ENCODE results near the gene CENPW. TPM values are rescaled to one million over a fixed set of nuclear protein-coding genes. Genes with fewer than 3 reads are reported as not detected.

Gene CENPW
- total RNA-seq, 1 experiment from 2014 or later, result 62.1 TPM

DNA sequence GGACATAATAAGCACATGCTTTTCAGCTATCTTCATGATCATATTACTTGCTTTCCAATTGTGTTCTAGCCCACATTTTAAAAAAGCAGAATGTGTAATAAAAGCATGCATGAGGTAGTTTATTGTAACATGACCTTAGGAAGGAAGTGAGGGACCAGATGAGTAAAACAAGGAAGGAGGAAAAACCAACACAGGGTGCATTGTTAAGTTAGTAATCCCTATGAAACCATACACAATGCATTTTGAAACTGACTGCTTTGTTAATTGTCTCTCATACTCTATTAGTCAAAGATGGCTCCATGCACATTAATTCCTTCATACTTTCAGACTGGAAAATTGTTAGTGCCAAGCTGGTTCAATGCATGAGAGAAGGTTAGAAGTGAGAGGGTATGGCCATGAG is 37.7 kb upstream of the CENPW start:
- BruUV-seq (replicated peaks), result no TSS peak
- TF ChIP-seq, protein P1, sequence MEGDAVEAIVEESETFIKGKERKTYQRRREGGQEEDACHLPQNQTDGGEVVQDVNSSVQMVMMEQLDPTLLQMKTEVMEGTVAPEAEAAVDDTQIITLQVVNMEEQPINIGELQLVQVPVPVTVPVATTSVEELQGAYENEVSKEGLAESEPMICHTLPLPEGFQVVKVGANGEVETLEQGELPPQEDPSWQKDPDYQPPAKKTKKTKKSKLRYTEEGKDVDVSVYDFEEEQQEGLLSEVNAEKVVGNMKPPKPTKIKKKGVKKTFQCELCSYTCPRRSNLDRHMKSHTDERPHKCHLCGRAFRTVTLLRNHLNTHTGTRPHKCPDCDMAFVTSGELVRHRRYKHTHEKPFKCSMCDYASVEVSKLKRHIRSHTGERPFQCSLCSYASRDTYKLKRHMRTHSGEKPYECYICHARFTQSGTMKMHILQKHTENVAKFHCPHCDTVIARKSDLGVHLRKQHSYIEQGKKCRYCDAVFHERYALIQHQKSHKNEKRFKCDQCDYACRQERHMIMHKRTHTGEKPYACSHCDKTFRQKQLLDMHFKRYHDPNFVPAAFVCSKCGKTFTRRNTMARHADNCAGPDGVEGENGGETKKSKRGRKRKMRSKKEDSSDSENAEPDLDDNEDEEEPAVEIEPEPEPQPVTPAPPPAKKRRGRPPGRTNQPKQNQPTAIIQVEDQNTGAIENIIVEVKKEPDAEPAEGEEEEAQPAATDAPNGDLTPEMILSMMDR (IDR thresholded peaks at IDR 0.05), result no peak
- TF ChIP-seq, protein P2, sequence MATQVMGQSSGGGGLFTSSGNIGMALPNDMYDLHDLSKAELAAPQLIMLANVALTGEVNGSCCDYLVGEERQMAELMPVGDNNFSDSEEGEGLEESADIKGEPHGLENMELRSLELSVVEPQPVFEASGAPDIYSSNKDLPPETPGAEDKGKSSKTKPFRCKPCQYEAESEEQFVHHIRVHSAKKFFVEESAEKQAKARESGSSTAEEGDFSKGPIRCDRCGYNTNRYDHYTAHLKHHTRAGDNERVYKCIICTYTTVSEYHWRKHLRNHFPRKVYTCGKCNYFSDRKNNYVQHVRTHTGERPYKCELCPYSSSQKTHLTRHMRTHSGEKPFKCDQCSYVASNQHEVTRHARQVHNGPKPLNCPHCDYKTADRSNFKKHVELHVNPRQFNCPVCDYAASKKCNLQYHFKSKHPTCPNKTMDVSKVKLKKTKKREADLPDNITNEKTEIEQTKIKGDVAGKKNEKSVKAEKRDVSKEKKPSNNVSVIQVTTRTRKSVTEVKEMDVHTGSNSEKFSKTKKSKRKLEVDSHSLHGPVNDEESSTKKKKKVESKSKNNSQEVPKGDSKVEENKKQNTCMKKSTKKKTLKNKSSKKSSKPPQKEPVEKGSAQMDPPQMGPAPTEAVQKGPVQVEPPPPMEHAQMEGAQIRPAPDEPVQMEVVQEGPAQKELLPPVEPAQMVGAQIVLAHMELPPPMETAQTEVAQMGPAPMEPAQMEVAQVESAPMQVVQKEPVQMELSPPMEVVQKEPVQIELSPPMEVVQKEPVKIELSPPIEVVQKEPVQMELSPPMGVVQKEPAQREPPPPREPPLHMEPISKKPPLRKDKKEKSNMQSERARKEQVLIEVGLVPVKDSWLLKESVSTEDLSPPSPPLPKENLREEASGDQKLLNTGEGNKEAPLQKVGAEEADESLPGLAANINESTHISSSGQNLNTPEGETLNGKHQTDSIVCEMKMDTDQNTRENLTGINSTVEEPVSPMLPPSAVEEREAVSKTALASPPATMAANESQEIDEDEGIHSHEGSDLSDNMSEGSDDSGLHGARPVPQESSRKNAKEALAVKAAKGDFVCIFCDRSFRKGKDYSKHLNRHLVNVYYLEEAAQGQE (IDR thresholded peaks at IDR 0.05; ENCODE audit: insufficient read depth in 1 of 2, low read depth in 2 of 2, low read length in 1 of 2), result no peak
- TF ChIP-seq POLR2AphosphoS5 (IDR thresholded peaks at IDR 0.05; ENCODE audit: low read depth, low read length), result no peak
- POLR2A ChIA-PET, result no interaction called here
- H3K36me3 ChIP-seq (ENCODE audit: control insufficient read depth, insufficient read depth, low read length), result no peaks in the 10 kb centered on the region
- in situ Hi-C loops (cut with HindIII; ENCODE audit: low pct_unique_long_range_greater_than_20kb, low sequenced_read_pairs) (no loop called here), intact Hi-C loops (cut with micrococcal nuclease; ENCODE audit: unreplicated experiment) (no loop called here)
- H3K27me3 ChIP-seq (ENCODE audit: control insufficient read depth, insufficient read depth, low read length), result no peaks in the 10 kb centered on the region
- no peak overlapping the region for H3K27ac ChIP-seq (ENCODE audit: low read length)
- H3K4me1 ChIP-seq (ENCODE audit: control insufficient read depth, insufficient read depth, low read length), result no peaks in the 10 kb centered on the region
- DNase-seq (ENCODE audit: low read depth, low spot score) (no peak), ATAC-seq (no peak)
- no peak overlapping the region for H3K4me3 ChIP-seq (ENCODE audit: low read depth in 2 of 2, low read length in 2 of 2)
- CTCF ChIA-PET, result no interaction called here
- H3K9me3 ChIP-seq (ENCODE audit: control insufficient read depth, insufficient read depth, low read depth, low read length), result no peaks in the 10 kb centered on the region

DNA sequence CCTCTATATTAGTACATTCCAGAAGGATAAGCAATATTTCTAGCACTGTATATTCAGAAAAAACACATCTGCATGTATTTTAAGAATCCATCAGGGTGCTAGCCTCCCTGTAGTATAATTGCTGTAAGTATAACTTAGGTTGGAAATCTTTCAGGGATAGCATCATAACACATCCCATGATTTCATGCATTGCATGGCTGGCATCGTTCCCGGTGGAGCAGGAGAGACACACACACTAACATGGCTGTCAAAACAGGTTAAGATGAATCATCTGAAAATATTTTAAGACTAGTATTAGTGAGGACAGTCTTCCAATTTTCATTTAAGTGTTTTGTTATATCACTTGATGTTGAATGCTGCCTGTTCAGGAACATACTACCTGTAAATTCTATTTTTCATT is 32.1 kb upstream of the CENPW start:
- H3K4me3 ChIP-seq (ENCODE audit: low read depth in 2 of 2, low read length in 2 of 2), result no peak overlapping the region
- CTCF ChIA-PET, result no interaction called here
- ATAC-seq (no peak), DNase-seq (ENCODE audit: low read depth, low spot score) (no peak)
- H3K4me1 ChIP-seq (ENCODE audit: control insufficient read depth, insufficient read depth, low read length), result no peaks in the 10 kb centered on the region
- no peaks in the 10 kb centered on the region for H3K9me3 ChIP-seq (ENCODE audit: control insufficient read depth, insufficient read depth, low read depth, low read length)
- in situ Hi-C loops (cut with HindIII; ENCODE audit: low pct_unique_long_range_greater_than_20kb, low sequenced_read_pairs), result no loop called here
- no peaks in the 10 kb centered on the region for H3K36me3 ChIP-seq (ENCODE audit: control insufficient read depth, insufficient read depth, low read length)
- BruUV-seq (replicated peaks), result no TSS peak
- no peak overlapping the region for H3K27ac ChIP-seq (ENCODE audit: low read length)
- TF ChIP-seq, protein P2 (IDR thresholded peaks at IDR 0.05; ENCODE audit: insufficient read depth in 1 of 2, low read depth in 2 of 2, low read length in 1 of 2), result no peak
- TF ChIP-seq SIN3A (IDR thresholded peaks at IDR 0.05; ENCODE audit: borderline replicate concordance, insufficient read depth, low read depth, low read length) (no peak), TCF7L2 (IDR thresholded peaks at IDR 0.05; ENCODE audit: low read depth, low read length) (no peak), POLR2AphosphoS5 (IDR thresholded peaks at IDR 0.05; ENCODE audit: low read depth, low read length) (no peak)
- TF ChIP-seq, protein P1 (IDR thresholded peaks at IDR 0.05), result no peak
- intact Hi-C loops (cut with micrococcal nuclease; ENCODE audit: unreplicated experiment), result no loop called here
- POLR2A ChIA-PET, result no interaction called here
- H3K27me3 ChIP-seq (ENCODE audit: control insufficient read depth, insufficient read depth, low read length), result no peaks in the 10 kb centered on the region
